Naive thymus-derived CD4-positive, alpha-beta T cell (primary cell): ENCODE data around the gene ITGAL. TPM values are rescaled to one million over a fixed set of nuclear protein-coding genes. Genes with fewer than 3 reads are reported as not detected.

Experiments used
- ATAC-seq: fragments of 150-1000 bp; cut with Tn5 transposase; 2 replicates; pipeline ENCODE4 v1.10.0; 2021; ENCODE audit warnings: mild to moderate bottlenecking, moderate library complexity
- CTCF ChIA-PET: fragments of 350-600 bp; sonication (Branson Sonifier 250); formaldehyde crosslinking; loops from one replicate; lab custom pipeline; 2021; ENCODE audit warnings: antibody characterized with exemption; lab: Charles Lee
- POLR2A ChIA-PET: fragments of 350-600 bp; sonication (Branson Sonifier 250); formaldehyde crosslinking; loops from one replicate; lab custom pipeline; 2021; ENCODE audit warnings: antibody characterized with exemption, inconsistent platforms; lab: Charles Lee
- DNase-seq, 9 donors: peaks; one replicate each; pipeline versions ENCODE4 v3.0.0 to v3.0.0-alpha.2; 2020 to 2022; ENCODE audit warnings: mixed read lengths in 1 of 9
- H3K27ac ChIP-seq: one replicate; pipeline ENCODE4 v1.7.0; 2013; ENCODE audit warnings: mild to moderate bottlenecking, low read depth, low read length, moderate library complexity
- H3K27me3 ChIP-seq, 2 donors: one replicate each; pipeline ENCODE4 v1.7.0; 2013; ENCODE audit warnings: low read length in 2 of 2, mild to moderate bottlenecking in 2 of 2, moderate library complexity in 2 of 2; ENCODE audit not compliant: control insufficient read depth in 2 of 2, insufficient read depth in 2 of 2
- H3K36me3 ChIP-seq, 3 experiments: 1 replicate in 2 of 3; 2 replicates in 1 of 3; pipeline ENCODE4 v1.7.0; 2013; ENCODE audit warnings: low read length in 3 of 3, mild to moderate bottlenecking in 3 of 3, moderate library complexity in 1 of 3; ENCODE audit not compliant: insufficient read depth in 3 of 3, control insufficient read depth in 2 of 3
- H3K4me1 ChIP-seq, 2 donors: one replicate each; pipeline ENCODE4 v1.7.0; 2013; ENCODE audit warnings: low read length in 2 of 2, mild to moderate bottlenecking in 2 of 2, moderate library complexity in 1 of 2; ENCODE audit not compliant: control insufficient read depth in 2 of 2, insufficient read depth in 2 of 2
- H3K4me3 ChIP-seq: 2 replicates; pipeline ENCODE4 v1.7.0; 2013; ENCODE audit warnings: mild to moderate bottlenecking, low read length
- H3K9me3 ChIP-seq, 3 experiments: 1 replicate in 2 of 3; 2 replicates in 1 of 3; pipeline ENCODE4 v1.7.0; 2013; ENCODE audit warnings: low read length in 3 of 3; ENCODE audit not compliant: control insufficient read depth in 2 of 3
- H3K27ac Mint-ChIP-seq, 9 donors: one replicate each; pipeline ENCODE4 v1.8.0; 2020 to 2022; ENCODE audit warnings: mixed read lengths in 9 of 9, mild to moderate bottlenecking in 8 of 9, moderate library complexity in 5 of 9, inconsistent platforms in 2 of 9
- H3K27me3 Mint-ChIP-seq, 5 donors: one replicate each; pipeline ENCODE4 v1.8.0; 2021 to 2022; ENCODE audit warnings: mixed read lengths in 5 of 5, mild to moderate bottlenecking in 1 of 5
- H3K36me3 Mint-ChIP-seq, 5 donors: one replicate each; pipeline ENCODE4 v1.8.0; 2020 to 2022; ENCODE audit warnings: mixed read lengths in 5 of 5, mild to moderate bottlenecking in 3 of 5, inconsistent platforms in 1 of 5
- H3K4me1 Mint-ChIP-seq, 7 donors: one replicate each; pipeline ENCODE4 v1.8.0; 2020 to 2022; ENCODE audit warnings: mixed read lengths in 7 of 7, mild to moderate bottlenecking in 3 of 7, inconsistent platforms in 1 of 7
- H3K4me3 Mint-ChIP-seq, 10 donors: one replicate each; pipeline ENCODE4 v1.8.0; 2020 to 2022; ENCODE audit warnings: mild to moderate bottlenecking in 10 of 10, mixed read lengths in 10 of 10, moderate library complexity in 6 of 10, inconsistent platforms in 2 of 10
- H3K9me3 Mint-ChIP-seq, 11 donors: one replicate each; pipeline ENCODE4 v1.8.0; 2020 to 2022; ENCODE audit warnings: mixed read lengths in 11 of 11, mild to moderate bottlenecking in 4 of 11, inconsistent platforms in 1 of 11, moderate library complexity in 1 of 11
- intact Hi-C, 2 donors: fragments of 100-400 bp; cut with micrococcal nuclease; formaldehyde crosslinking; loops; one replicate each; pipeline ENCODE4 v1.15.1; 2023
- polyA plus RNA-seq, 2 donors: library from polyadenylated mRNA; unstranded; fragments of 300-500 nt; fragmentation: Illumina TruSeq; gene quantifications; one replicate each; pipeline ENCODE4 v1.2.3, GENCODE V29; 2021
- total RNA-seq, 6 experiments: library from RNA in 5 of 6; stranded (reverse) in 5 of 6; gene quantifications; 1 replicate in 5 of 6; 2 replicates in 1 of 6; pipeline ENCODE4 v1.2.3 and lab custom pipeline; 2021 to 2026

The ITGAL gene
- total RNA-seq: 100 to 1,000 TPM; 258 to 629 (median 436) TPM
- 100 to 1,000 TPM; 110 to 135 TPM for polyA plus RNA-seq
- 397 reads per million, percentile 97 among the genes with 10 or more reads in this experiment for total RNA-seq (lab: John Stamatoyannopoulos, UW)

GRCh38 chr16:30472328-30472942, at the start of gene ITGAL:
ITGAL (plus strand) TSS chr16:30472742; CDS start chr16:30472838, 96 bp downstream.
- ChIA-PET CTCF (interaction anchor here (2.7 to 2.8 kb wide), 2 partner anchors 15 to 23 kb away, joined by 13 to 17 read pairs; no protein-coding TSS in a partner anchor), POLR2A (interaction anchor here (0.7 to 12.3 kb wide), 15 partner anchors 8 to 407 kb away, joined by 3 to 374 read pairs (median 4); partner anchors contain the start of genes ALDOA, CORO1A, SEPHS2 and TBX6)
- no peaks in the 10 kb centered on the region for H3K9me3 Mint-ChIP-seq
- Histone ChIP-seq H3K36me3 (peaks cover 5 to 21% (median 8%) of the 10 kb centered on the region in 3 experiments), H3K27me3 (no peaks in the 10 kb centered on the region), H3K27ac (peak within 1 kb of the TSS; percentile 84), H3K4me1 (peaks cover 60 to 63% of the 10 kb centered on the region in 2 donors), H3K9me3 (no peaks in the 10 kb centered on the region), H3K4me3 (peak within 1 kb of the TSS; percentile 74)
- H3K27me3 Mint-ChIP-seq: no peaks in the 10 kb centered on the region
- H3K36me3 Mint-ChIP-seq: peaks cover 0 to 43% (median 18%) of the 10 kb centered on the region in 5 donors
- ATAC-seq (peak; percentile 89), DNase-seq (peak; percentile 41 to 89 (median 84))
- intact Hi-C loops: loop anchor here (1.0 to 2.0 kb wide), 8 partner anchors 14 to 186 kb away; partner anchors contain the start of genes DCTPP1 (in 2 of the 2), ZNF768 (in 2 of the 2), FBRS (in 1 of the 2) and SEPHS2 (in 1 of the 2)
- peak within 1 kb of the TSS; percentile 88 to 98 (median 96) for H3K27ac Mint-ChIP-seq
- peaks cover 43 to 83% (median 57%) of the 10 kb centered on the region in 7 donors for H3K4me1 Mint-ChIP-seq
- peak within 1 kb of the TSS; percentile 83 to 100 (median 98) for H3K4me3 Mint-ChIP-seq

GRCh38 chr16:30428055-30428454, 44.5 kb upstream of the ITGAL start:
- Histone ChIP-seq H3K27ac (peak overlapping the region; percentile 35), H3K9me3 (no peaks in the 10 kb centered on the region), H3K4me1 (peaks cover 15 to 16% of the 10 kb centered on the region in 2 donors), H3K27me3 (no peaks in the 10 kb centered on the region), H3K4me3 (no peak overlapping the region), H3K36me3 (peaks cover 0 to 30% (median 8%) of the 10 kb centered on the region in 3 experiments)
- intact Hi-C loops: no loop called here
- Mint-ChIP-seq H3K27ac (peak overlapping the region in 5 of 9 donors; percentile 2 to 78 (median 59)), H3K36me3 (peaks cover 4 to 15% (median 9%) of the 10 kb centered on the region in 5 donors), H3K4me1 (peaks cover 7 to 17% (median 11%) of the 10 kb centered on the region in 7 donors), H3K9me3 (peaks cover 0 to 2% (median 0%) of the 10 kb centered on the region in 11 donors), H3K27me3 (no peaks in the 10 kb centered on the region), H3K4me3 (peak overlapping the region in 8 of 10 donors; percentile 7 to 57 (median 19))
- ChIA-PET CTCF (no interaction called here), POLR2A (interaction anchor here (0.9 kb wide), 1 partner anchor 10 kb away, joined by 3 read pairs; no protein-coding TSS in a partner anchor)
- ATAC-seq (no peak), DNase-seq (no peak)

- Histone ChIP-seq H3K27me3 (no peaks in the 10 kb centered on the region), H3K4me1 (peaks cover 15 to 16% of the 10 kb centered on the region in 2 donors), H3K36me3 (peaks cover 0 to 17% (median 4%) of the 10 kb centered on the region in 3 experiments), H3K27ac (peak overlapping the region; percentile 85), H3K4me3 (peak overlapping the region; percentile 67), H3K9me3 (no peaks in the 10 kb centered on the region)
- peaks cover 4 to 12% (median 9%) of the 10 kb centered on the region in 5 donors for H3K36me3 Mint-ChIP-seq
- H3K9me3 Mint-ChIP-seq: peaks cover 0 to 2% (median 0%) of the 10 kb centered on the region in 11 donors
- peak; percentile 3 for ATAC-seq
- H3K27me3 Mint-ChIP-seq: no peaks in the 10 kb centered on the region
- H3K4me3 Mint-ChIP-seq: no peak overlapping the region
- H3K27ac Mint-ChIP-seq: no peak overlapping the region
- CTCF ChIA-PET: interaction anchor here (0.6 to 3.3 kb wide), 35 partner anchors 8 to 1570 kb away, joined by 3 to 26 read pairs (median 4); partner anchors contain the start of genes ZNF48, ZNF688, ZNF689 and ZNF747
- DNase-seq: no peak
- H3K4me1 Mint-ChIP-seq: peaks cover 12 to 25% (median 18%) of the 10 kb centered on the region in 7 donors
- POLR2A ChIA-PET: interaction anchor here (0.7 to 6.1 kb wide), 33 partner anchors 12 to 364 kb away, joined by 3 to 82 read pairs (median 5); partner anchors contain the start of genes ALDOA, FBRS, PPP4C and SEPTIN1
- intact Hi-C loops: no loop called here
Measured at GRCh38 chr16:30429418-30429677, 43.2 kb upstream of the ITGAL start.

- DNase-seq (peak; percentile 79 to 99 (median 97)), ATAC-seq (peak; percentile 98)
- no peak within 1 kb of the TSS for H3K4me3 Mint-ChIP-seq
- Histone ChIP-seq H3K27me3 (no peaks in the 10 kb centered on the region), H3K4me1 (peaks cover 16 to 19% of the 10 kb centered on the region in 2 donors), H3K9me3 (no peaks in the 10 kb centered on the region), H3K27ac (peak within 1 kb of the TSS; percentile 85), H3K4me3 (peak within 1 kb of the TSS; percentile 67), H3K36me3 (peaks cover 0 to 12% (median 4%) of the 10 kb centered on the region in 3 experiments)
- H3K4me1 Mint-ChIP-seq: peaks cover 14 to 29% (median 21%) of the 10 kb centered on the region in 7 donors
- H3K27ac Mint-ChIP-seq: peak within 1 kb of the TSS in 1 of 9 donors; percentile 38
- ChIA-PET POLR2A (interaction anchor here (0.6 to 6.1 kb wide), 41 partner anchors 12 to 1874 kb away, joined by 3 to 82 read pairs (median 5); partner anchors contain the start of genes ALDOA, FBRS, PPP4C and SEPTIN1), CTCF (interaction anchor here (0.6 to 3.3 kb wide), 38 partner anchors 9 to 1570 kb away, joined by 3 to 26 read pairs (median 4); partner anchors contain the start of genes ZNF48, ZNF688, ZNF689 and ZNF747)
- peaks cover 0 to 2% (median 0%) of the 10 kb centered on the region in 11 donors for H3K9me3 Mint-ChIP-seq
- H3K27me3 Mint-ChIP-seq: no peaks in the 10 kb centered on the region
- intact Hi-C loops: loop anchor here (1.0 to 2.0 kb wide), 22 partner anchors 12 to 527 kb away; partner anchors contain the start of genes FBRS (in 2 of the 2), ITGAL (in 2 of the 2), PRR14 (in 2 of the 2) and SEPHS2 (in 2 of the 2)
- H3K36me3 Mint-ChIP-seq: peaks cover 4 to 10% (median 9%) of the 10 kb centered on the region in 5 donors
Measured at GRCh38 chr16:30429678-30430427, 42.7 kb upstream of the ITGAL start, which contains the start of gene DCTPP1. DCTPP1 (minus strand) TSS chr16:30430030; CDS start chr16:30429980, 50 bp downstream.

GRCh38 chr16:30430428-30430970, 42.0 kb upstream of the ITGAL start:
- H3K4me1 ChIP-seq: peaks cover 16 to 19% of the 10 kb centered on the region in 2 donors
- CTCF ChIA-PET: interaction anchor here (0.6 to 3.3 kb wide), 23 partner anchors 10 to 290 kb away, joined by 3 to 26 read pairs (median 5); partner anchors contain the start of genes ZNF688, ZNF747, ZNF764 and ZNF785
- peaks cover 0 to 2% (median 0%) of the 10 kb centered on the region in 11 donors for H3K9me3 Mint-ChIP-seq
- DNase-seq (no peak), ATAC-seq (peak; percentile 6)
- no peaks in the 10 kb centered on the region for H3K27me3 ChIP-seq
- H3K4me1 Mint-ChIP-seq: peaks cover 16 to 31% (median 24%) of the 10 kb centered on the region in 7 donors
- POLR2A ChIA-PET: interaction anchor here (0.5 to 6.1 kb wide), 38 partner anchors 13 to 1874 kb away, joined by 3 to 82 read pairs (median 5); partner anchors contain the start of genes ALDOA, FBRS, SEPTIN1 and TBC1D10B
- peak overlapping the region; percentile 71 for H3K27ac ChIP-seq
- H3K27me3 Mint-ChIP-seq: no peaks in the 10 kb centered on the region
- no peak overlapping the region for H3K4me3 ChIP-seq
- intact Hi-C loops: loop anchor here (1.0 to 2.0 kb wide), 22 partner anchors 12 to 526 kb away; partner anchors contain the start of genes FBRS (in 2 of the 2), ITGAL (in 2 of the 2), PRR14 (in 2 of the 2) and SEPHS2 (in 2 of the 2)
- no peak overlapping the region for H3K27ac Mint-ChIP-seq
- H3K9me3 ChIP-seq: no peaks in the 10 kb centered on the region
- peaks cover 4 to 10% (median 9%) of the 10 kb centered on the region in 5 donors for H3K36me3 Mint-ChIP-seq
- H3K4me3 Mint-ChIP-seq: no peak overlapping the region
- H3K36me3 ChIP-seq: peaks cover 0 to 12% (median 4%) of the 10 kb centered on the region in 3 experiments
